Astrocyte of the spinal cord (primary cell): Measurements from ENCODE around the gene CACHD1.

ENCODE experiments used
- DNase-seq: peaks from one replicate; pipeline ENCODE4 v3.0.0; 2011; ENCODE audit warnings: low read depth, low spot score
- H3K4me3 ChIP-seq: 2 replicates; pipeline ENCODE4 v1.5.1; 2011; ENCODE audit warnings: low read depth, mild to moderate bottlenecking, low read length, moderate library complexity
- in situ Hi-C: cut with HindIII; loops from 2 replicates; pipeline ENCODE4 v1.10.0; 2017; ENCODE audit warnings: low sequenced_read_pairs
- TF ChIP-seq, protein P1 (sequence below): IDR thresholded peaks from 2 replicates; pipeline ENCODE4 v1.5.1; 2012; ENCODE audit warnings: low read depth, mild to moderate bottlenecking, low read length, inconsistent platforms

CACHD1 gene

GRCh38 chr1:64524614-64525013, 54.7 kb downstream of the CACHD1 start:
- no peak overlapping the region for H3K4me3 ChIP-seq
- in situ Hi-C loops: no loop called here
- DNase-seq: no peak
- TF ChIP-seq, protein P1, sequence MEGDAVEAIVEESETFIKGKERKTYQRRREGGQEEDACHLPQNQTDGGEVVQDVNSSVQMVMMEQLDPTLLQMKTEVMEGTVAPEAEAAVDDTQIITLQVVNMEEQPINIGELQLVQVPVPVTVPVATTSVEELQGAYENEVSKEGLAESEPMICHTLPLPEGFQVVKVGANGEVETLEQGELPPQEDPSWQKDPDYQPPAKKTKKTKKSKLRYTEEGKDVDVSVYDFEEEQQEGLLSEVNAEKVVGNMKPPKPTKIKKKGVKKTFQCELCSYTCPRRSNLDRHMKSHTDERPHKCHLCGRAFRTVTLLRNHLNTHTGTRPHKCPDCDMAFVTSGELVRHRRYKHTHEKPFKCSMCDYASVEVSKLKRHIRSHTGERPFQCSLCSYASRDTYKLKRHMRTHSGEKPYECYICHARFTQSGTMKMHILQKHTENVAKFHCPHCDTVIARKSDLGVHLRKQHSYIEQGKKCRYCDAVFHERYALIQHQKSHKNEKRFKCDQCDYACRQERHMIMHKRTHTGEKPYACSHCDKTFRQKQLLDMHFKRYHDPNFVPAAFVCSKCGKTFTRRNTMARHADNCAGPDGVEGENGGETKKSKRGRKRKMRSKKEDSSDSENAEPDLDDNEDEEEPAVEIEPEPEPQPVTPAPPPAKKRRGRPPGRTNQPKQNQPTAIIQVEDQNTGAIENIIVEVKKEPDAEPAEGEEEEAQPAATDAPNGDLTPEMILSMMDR: no peak

- TF ChIP-seq, protein P1: no peak
- in situ Hi-C loops: no loop called here
These were observed 55.3 kb downstream of the CACHD1 start for GRCh38 chr1:64525116-64525686.

DNA sequence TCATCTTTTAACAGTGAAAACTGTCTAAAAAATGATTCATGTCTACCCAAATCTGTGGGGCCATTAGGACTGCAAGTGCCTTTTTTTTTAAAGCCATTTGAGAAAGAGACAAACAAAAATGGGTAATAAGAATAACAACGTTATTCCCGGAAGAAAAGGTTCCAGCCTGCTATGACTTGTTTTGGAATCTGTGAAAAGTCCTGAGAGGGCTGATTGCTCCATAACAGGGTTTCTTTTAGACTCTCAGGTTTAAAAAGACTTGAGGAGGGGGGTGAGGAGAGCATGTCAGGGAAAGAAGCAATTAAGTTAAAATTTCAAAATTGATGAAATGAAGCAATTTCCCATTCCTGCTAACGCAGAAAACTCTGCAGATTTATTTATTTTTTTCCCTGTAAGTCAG, 56.4 kb downstream of the CACHD1 start:
- TF ChIP-seq, protein P1: no peak
- in situ Hi-C loops: no loop called here
- H3K4me3 ChIP-seq: no peak overlapping the region
- no peak for DNase-seq

More at GRCh38 chr1:64525116-64525686, 55.3 kb downstream of the CACHD1 start:
- DNase-seq: no peak
- no peak overlapping the region for H3K4me3 ChIP-seq

DNA sequence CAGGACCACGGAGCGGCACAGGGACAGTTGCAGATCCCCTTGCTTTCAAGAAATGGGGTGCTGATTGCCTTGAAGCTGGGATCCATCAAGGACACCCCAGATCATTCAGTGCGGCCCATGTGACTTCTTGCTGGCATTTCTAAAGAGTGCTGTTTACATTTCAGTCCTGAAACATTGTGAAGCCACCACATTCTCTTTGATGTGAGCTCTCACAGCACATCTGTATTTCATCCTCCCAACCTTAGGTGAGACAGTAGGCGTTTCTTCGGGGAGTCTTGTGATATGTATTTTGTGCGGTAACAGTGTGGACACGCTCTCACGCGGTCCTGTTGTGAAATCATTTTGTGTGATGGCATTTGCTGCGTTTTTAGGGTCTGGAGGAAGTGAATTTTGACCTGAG, 57.2 kb downstream of the CACHD1 start:
- TF ChIP-seq, protein P1: no peak
- no peak for DNase-seq
- in situ Hi-C loops: no loop called here

DNA sequence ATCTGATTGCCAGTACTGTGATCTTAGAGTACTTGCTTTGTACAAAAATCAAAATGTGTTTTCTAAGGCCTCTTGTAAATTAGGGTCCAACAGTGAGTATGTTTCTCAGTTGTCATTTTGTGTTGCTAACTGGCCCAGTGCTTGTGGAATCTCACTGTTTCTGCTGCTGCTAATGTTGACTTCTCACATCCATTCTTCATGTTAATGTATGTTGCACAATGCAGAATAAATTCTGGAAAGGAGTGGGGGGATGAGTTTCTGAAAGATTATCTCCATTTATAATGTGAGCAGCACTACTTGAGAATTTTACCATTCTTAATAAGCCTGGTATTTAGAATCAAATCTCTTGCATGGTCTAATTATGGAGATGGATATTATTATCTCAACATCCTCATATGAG, 57.9 kb downstream of the CACHD1 start:
- TF ChIP-seq, protein P1: no peak
- no peak for DNase-seq
- no peak overlapping the region for H3K4me3 ChIP-seq
- in situ Hi-C loops: no loop called here

More for the DNA sequence above, 57.2 kb downstream of the CACHD1 start:
- H3K4me3 ChIP-seq: no peak overlapping the region

DNA sequence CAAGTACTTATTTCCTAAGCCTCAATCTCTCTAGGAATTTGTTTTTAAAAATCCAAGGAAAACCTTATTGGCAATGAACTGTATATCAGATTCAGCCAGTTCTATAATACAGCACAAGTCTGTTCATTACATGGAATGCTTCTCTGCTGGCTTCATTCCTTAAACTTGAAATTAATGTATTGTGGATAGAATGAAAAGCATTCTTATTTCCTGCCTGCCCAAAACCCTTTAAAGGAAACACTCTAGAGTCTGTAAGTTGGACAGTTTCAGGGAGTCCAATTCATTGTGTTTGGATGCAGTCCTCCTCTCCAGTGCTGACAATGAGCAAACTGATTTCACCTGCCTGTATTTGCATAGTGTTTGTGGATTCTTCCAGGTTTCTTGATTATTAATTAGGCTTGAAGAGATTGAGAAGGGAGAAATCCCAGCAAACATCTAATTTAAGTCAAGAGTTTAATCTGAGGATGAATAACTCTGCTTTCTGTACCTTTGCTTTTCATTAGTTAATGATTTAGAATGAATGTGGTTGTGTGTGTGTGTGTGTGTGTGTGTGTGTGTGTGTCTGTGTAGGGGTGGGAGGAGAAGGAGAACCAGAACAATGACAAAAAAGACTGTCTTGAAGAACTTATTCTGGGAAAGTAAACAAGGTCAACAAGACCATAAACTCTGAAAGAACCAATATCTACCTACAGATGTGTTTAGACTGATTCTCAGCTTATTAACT, 61.2 kb downstream of the CACHD1 start:
- no peak overlapping the region for H3K4me3 ChIP-seq
- no peak for DNase-seq
- in situ Hi-C loops: no loop called here
- TF ChIP-seq, protein P1: no peak
